Measurements from ENCODE around the gene MALRD1. TPM values are rescaled to one million over a fixed set of nuclear protein-coding genes. Genes with fewer than 3 reads are reported as not detected.

The MALRD1 gene
- total RNA-seq, 2 donors from 2014 or later = not detected

DNA sequence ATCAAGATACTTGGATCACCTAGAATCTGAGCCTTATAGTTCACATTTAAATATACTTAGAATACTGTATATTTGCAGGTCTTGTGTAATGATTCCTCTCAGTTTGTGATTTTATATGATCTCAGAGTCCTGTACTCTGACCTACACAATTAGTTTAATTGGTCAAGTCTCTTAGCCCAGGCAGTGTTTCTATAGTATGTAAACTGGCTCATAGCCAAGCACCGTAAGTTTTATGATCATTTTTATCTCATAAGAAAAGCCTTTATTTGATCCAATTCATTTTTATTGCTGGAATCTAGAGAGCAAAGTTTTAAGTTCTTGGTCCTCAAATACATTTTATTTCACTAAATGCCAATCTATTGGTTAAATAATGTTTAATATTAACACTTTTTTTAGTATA is 242.2 kb downstream of the MALRD1 start:
- no peaks in the 10 kb centered on the region for H3K27me3 Mint-ChIP-seq
- ATAC-seq = no peak
- no peak overlapping the region for H3K4me3 Mint-ChIP-seq
- no peaks in the 10 kb centered on the region for H3K4me1 Mint-ChIP-seq
- no peak overlapping the region for H3K27ac Mint-ChIP-seq
- no peaks in the 10 kb centered on the region for H3K36me3 Mint-ChIP-seq (ENCODE audit: low read depth)
- no peaks in the 10 kb centered on the region for H3K9me3 ChIP-seq (ENCODE audit: control insufficient read depth, low read length, poor library complexity, severe bottlenecking)
- no peak for DNase-seq

DNA sequence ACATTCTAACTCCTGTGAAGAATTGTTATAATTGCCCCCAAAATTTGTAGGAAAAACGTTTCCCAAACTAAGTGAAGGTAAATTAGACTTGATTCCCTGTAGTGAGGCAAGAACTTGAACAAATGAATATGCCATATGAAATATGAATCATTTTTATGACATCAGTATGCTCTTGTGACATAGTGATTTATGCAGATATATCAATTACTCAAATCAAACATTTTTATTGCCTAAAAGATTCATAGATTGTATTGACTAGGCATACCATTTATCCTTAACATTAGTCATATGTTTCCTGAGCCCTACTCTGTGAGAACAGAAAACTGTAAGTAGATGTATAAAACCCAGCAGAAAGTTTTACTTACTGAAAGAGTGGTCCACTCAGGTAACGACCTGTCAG is 245.6 kb downstream of the MALRD1 start:
- no peaks in the 10 kb centered on the region for H3K9me3 ChIP-seq (ENCODE audit: control insufficient read depth, low read length, poor library complexity, severe bottlenecking)
- DNase-seq (no peak), ATAC-seq (no peak)
- H3K27ac Mint-ChIP-seq = no peak overlapping the region
- no peaks in the 10 kb centered on the region for H3K36me3 Mint-ChIP-seq (ENCODE audit: low read depth)
- H3K4me1 Mint-ChIP-seq = no peaks in the 10 kb centered on the region
- H3K27me3 Mint-ChIP-seq = no peaks in the 10 kb centered on the region
- no peak overlapping the region for H3K4me3 Mint-ChIP-seq

DNA sequence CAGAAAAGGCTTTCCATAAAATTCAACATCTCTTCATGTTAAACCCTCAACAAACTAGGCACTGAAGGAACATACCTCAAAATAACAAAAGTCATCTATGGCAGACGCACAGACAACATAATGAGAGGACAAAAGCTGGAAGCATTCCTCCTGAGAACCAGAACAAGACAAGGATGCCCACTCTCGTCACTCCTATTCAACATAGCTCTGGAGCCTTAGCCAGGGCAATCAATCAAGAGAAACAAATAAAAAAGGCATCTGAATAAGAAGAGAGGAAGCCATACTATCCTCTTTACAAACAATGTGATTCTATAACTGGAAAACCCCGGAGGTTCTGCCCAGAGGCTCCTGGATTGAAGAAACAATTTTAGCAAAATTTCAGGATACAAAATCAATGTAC is 251.0 kb downstream of the MALRD1 start:
- H3K9me3 ChIP-seq (ENCODE audit: control insufficient read depth, low read length, poor library complexity, severe bottlenecking) = no peaks in the 10 kb centered on the region
- DNase-seq = no peak
- no peaks in the 10 kb centered on the region for H3K36me3 Mint-ChIP-seq (ENCODE audit: low read depth)
- no peak for ATAC-seq
- H3K27ac Mint-ChIP-seq = no peak overlapping the region
- no peaks in the 10 kb centered on the region for H3K4me1 Mint-ChIP-seq
- H3K4me3 Mint-ChIP-seq = no peak overlapping the region
- H3K27me3 Mint-ChIP-seq = no peaks in the 10 kb centered on the region

DNA sequence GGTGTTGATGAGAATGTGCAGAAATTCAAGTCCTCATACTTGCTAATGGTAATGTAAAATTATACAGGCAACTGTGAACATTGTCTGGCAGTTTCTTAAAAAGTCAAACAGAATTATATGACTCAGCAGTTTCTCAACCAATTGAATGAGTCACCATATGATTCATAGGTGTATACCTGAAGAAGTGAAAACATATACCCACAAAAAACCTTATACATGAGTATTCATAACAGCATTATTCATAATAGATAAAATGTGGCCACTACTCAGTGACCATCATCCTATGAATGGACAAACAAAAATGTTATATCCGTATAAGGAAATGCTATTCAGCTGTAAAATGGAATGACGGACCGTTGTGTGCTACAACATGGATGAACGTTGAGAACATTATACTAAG is 253.5 kb downstream of the MALRD1 start:
- ATAC-seq (no peak), DNase-seq (no peak)
- Mint-ChIP-seq H3K36me3 (ENCODE audit: low read depth) (no peaks in the 10 kb centered on the region), H3K27ac (no peak overlapping the region), H3K4me1 (no peaks in the 10 kb centered on the region), H3K4me3 (no peak overlapping the region), H3K27me3 (no peaks in the 10 kb centered on the region)
- no peaks in the 10 kb centered on the region for H3K9me3 ChIP-seq (ENCODE audit: control insufficient read depth, low read length, poor library complexity, severe bottlenecking)

DNA sequence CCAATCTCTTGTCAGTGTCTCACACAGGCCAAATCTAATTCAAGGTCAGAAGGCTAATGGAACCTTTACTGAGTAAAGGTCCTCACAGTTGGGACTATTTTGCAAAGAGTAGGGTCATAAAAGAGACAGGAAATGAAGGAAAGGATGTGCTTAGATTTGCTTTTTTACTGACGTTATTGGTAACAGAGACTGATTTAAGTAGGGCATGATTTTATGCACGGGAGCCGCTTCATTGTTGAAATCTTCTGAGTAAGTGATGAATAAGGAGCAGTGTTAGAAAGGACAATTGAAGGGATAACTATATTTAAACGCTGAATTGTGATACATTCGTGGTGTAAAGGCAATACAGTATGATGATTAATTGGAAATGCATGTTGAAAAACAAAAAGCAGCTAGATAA is 261.5 kb downstream of the MALRD1 start:
- no peaks in the 10 kb centered on the region for H3K9me3 ChIP-seq (ENCODE audit: control insufficient read depth, low read length, poor library complexity, severe bottlenecking)
- no peak overlapping the region for H3K27ac Mint-ChIP-seq
- no peaks in the 10 kb centered on the region for H3K36me3 Mint-ChIP-seq (ENCODE audit: low read depth)
- no peak for DNase-seq
- H3K4me1 Mint-ChIP-seq = no peaks in the 10 kb centered on the region
- H3K4me3 Mint-ChIP-seq = no peak overlapping the region
- H3K27me3 Mint-ChIP-seq = no peaks in the 10 kb centered on the region
- no peak for ATAC-seq

DNA sequence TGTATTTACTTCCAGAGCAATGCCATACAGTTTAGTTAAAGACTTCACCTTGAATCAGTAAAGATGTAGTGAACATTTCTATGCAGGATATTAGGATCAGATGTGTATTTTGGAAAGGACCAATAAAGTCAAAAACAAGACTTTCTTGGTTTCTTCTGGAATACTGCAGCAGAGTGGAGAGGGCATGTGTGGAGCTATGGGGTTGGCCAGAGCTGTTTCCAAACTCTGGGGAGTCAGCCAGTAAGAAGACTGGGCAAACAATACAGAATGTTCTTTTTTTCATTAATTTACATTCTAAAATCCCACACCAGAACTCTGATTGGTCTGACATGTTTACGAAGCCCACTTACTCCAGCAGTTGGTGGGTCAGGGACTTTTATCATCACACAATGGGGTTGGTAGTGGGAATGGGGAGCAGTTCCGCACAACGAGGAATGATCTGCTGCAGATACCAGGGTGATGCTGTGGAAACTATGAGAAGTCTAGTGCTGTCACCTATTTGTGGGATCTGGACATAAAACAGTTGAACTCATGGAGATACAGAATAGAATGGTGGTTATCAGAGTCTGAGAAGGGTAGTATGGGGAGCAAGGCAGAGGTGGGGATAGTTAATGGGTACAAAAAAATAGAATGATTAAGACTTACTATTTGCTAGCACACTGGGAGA is 267.7 kb downstream of the MALRD1 start:
- Mint-ChIP-seq H3K27ac (no peak overlapping the region), H3K4me1 (no peaks in the 10 kb centered on the region), H3K36me3 (ENCODE audit: low read depth) (no peaks in the 10 kb centered on the region), H3K27me3 (no peaks in the 10 kb centered on the region), H3K4me3 (no peak overlapping the region)
- no peaks in the 10 kb centered on the region for H3K9me3 ChIP-seq (ENCODE audit: control insufficient read depth, low read length, poor library complexity, severe bottlenecking)
- no peak for DNase-seq
- ATAC-seq = no peak

DNA sequence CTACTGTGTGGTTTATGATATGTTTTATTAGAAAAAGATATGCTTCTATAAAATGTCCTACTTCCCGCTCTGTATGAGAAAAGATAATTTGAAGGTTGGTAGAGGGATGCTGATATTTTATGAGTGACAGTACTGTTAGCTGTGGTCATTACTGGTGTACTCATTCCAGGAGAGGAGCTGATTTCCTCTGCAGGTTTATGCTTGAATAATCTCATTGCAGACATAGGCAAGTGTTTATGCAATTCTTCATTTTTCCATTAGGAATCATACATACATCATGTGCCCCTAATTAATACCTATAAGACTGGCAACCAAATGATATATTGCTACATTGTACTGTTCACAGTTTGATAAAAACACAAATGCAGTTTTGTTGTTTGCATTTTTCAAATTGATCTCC is 269.4 kb downstream of the MALRD1 start:
- Mint-ChIP-seq H3K27ac (no peak overlapping the region), H3K4me3 (no peak overlapping the region), H3K36me3 (ENCODE audit: low read depth) (no peaks in the 10 kb centered on the region), H3K4me1 (no peaks in the 10 kb centered on the region), H3K27me3 (no peaks in the 10 kb centered on the region)
- ATAC-seq = no peak
- no peaks in the 10 kb centered on the region for H3K9me3 ChIP-seq (ENCODE audit: control insufficient read depth, low read length, poor library complexity, severe bottlenecking)
- no peak for DNase-seq

DNA sequence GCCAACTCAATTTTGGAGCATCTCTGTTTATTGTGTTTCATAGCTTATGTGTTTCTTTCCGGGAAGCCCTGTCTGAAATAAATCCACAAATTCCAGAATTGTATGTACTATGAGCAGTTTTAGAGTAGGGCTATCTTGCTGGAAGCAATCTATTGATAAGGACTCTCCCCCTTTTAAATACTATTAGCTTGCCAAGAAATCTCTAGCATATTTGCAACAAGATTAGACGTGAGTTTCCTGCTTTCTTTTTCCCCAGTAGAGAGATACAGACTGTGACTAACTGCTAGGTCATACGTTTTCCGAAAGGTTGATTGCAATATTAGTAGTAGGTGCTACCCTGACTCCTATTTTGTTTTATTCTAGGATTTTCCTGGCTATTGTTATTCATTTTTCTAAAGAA is 277.0 kb downstream of the MALRD1 start:
- H3K36me3 Mint-ChIP-seq (ENCODE audit: low read depth) = no peaks in the 10 kb centered on the region
- ATAC-seq = no peak
- H3K4me1 Mint-ChIP-seq = no peaks in the 10 kb centered on the region

DNA sequence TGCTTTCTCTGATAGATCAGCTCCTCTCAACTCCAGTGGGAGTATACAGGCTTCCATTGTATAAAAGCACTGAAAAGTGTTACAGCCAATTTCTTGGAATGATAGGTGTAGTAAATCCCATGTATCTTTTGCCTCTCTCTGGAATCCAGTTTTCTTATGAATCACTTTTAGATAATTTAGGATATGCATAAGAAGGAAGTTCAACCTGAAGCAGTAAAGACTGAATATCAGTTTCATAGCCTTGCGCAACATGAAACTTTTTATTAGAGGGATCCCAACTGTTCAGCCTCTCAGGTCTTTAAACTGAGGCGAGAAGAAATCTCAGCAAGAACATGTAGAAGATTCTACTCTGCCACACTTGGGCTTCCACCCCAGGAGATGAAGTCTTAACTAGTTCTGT is 280.0 kb downstream of the MALRD1 start:
- Mint-ChIP-seq H3K4me3 (no peak overlapping the region), H3K36me3 (ENCODE audit: low read depth) (no peaks in the 10 kb centered on the region), H3K27me3 (no peaks in the 10 kb centered on the region), H3K27ac (no peak overlapping the region), H3K4me1 (no peaks in the 10 kb centered on the region)
- no peak for ATAC-seq
- H3K9me3 ChIP-seq (ENCODE audit: control insufficient read depth, low read length, poor library complexity, severe bottlenecking) = no peaks in the 10 kb centered on the region
- no peak for DNase-seq

More for the DNA sequence above, 277.0 kb downstream of the MALRD1 start:
- H3K27me3 Mint-ChIP-seq = no peaks in the 10 kb centered on the region
- no peak overlapping the region for H3K27ac Mint-ChIP-seq
- H3K9me3 ChIP-seq (ENCODE audit: control insufficient read depth, low read length, poor library complexity, severe bottlenecking) = no peaks in the 10 kb centered on the region
- no peak for DNase-seq
- H3K4me3 Mint-ChIP-seq = no peak overlapping the region

DNA sequence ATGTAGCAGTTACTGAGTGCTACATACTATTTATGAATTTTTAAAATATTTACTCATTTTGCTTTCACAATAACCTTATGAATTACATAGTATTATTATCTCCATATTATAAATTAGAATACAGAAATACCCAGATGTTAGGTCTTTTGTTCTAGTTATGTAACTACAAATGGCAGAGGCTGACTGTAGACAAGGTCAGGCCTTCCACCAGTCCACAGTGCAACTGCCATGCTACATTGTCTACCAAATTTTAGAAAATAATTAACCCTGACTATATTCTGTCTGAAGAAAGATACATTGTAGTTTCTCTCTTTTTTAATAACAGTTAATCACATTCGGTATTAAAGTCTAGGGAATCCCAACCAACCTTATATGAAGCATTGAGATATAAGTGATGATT is 280.9 kb downstream of the MALRD1 start:
- Mint-ChIP-seq H3K4me1 (no peaks in the 10 kb centered on the region), H3K27ac (no peak overlapping the region), H3K27me3 (no peaks in the 10 kb centered on the region), H3K36me3 (ENCODE audit: low read depth) (no peaks in the 10 kb centered on the region), H3K4me3 (no peak overlapping the region)
- ATAC-seq (no peak), DNase-seq (no peak)
- H3K9me3 ChIP-seq (ENCODE audit: control insufficient read depth, low read length, poor library complexity, severe bottlenecking) = no peaks in the 10 kb centered on the region

DNA sequence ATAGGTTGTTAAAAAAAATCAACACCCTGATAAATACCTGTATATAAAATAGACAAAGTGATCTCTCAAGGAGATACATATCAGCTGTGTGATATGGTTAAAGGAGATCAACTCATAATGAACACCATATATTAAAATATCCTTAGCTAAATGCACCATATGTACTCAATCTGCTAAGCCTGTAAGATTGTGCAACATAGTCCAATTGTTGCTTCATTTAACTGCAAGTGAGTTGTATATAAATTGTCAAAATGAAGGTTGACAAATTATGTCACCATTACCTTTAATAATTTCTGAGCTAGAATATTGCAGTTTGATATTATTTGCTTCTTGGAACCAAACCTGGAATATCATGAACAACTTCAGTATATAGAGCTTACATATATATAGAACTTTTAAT is 283.7 kb downstream of the MALRD1 start:
- H3K4me1 Mint-ChIP-seq = no peaks in the 10 kb centered on the region
- no peak for DNase-seq
- ATAC-seq = no peak

DNA sequence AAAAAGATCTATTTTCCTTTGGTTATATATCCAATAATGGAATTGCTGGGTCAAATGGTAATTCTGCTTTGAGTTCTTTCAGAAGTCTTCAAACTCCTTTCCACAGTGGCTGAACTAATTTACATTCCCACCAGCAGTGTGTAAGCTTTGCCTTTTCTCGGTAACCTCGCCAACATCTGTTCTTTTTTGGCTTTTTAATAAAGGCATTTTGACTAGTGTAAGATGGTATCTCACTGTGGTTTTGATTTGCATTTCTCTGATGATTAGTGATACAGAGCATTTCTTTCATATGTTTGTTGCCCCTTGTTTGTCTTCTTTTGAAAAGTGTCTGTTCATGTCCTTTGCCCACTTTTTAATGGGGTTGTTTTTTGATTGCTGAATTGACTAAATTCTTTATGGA is 285.0 kb downstream of the MALRD1 start:
- Mint-ChIP-seq H3K27me3 (no peaks in the 10 kb centered on the region), H3K36me3 (ENCODE audit: low read depth) (no peaks in the 10 kb centered on the region), H3K27ac (no peak overlapping the region), H3K4me1 (no peaks in the 10 kb centered on the region), H3K4me3 (no peak overlapping the region)
- H3K9me3 ChIP-seq (ENCODE audit: control insufficient read depth, low read length, poor library complexity, severe bottlenecking) = no peaks in the 10 kb centered on the region
- DNase-seq = no peak
- no peak for ATAC-seq

More for the DNA sequence above, 283.7 kb downstream of the MALRD1 start:
- no peaks in the 10 kb centered on the region for H3K27me3 Mint-ChIP-seq
- H3K4me3 Mint-ChIP-seq = no peak overlapping the region
- H3K9me3 ChIP-seq (ENCODE audit: control insufficient read depth, low read length, poor library complexity, severe bottlenecking) = no peaks in the 10 kb centered on the region
- H3K36me3 Mint-ChIP-seq (ENCODE audit: low read depth) = no peaks in the 10 kb centered on the region
- H3K27ac Mint-ChIP-seq = no peak overlapping the region

DNA sequence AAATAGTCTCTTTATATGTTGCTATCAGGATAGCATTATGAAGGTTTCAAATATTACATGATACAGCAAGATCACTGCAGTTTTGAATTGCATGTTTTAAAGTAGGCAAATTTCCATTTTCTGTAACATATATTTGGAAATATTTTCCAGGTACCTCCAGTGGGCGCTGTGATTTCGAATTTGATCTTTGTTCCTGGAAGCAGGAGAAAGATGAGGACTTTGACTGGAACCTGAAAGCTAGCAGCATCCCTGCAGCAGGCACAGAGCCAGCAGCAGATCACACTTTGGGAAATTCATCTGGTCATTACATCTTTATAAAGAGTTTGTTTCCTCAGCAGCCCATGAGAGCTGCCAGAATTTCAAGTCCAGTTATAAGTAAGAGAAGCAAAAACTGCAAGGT is 299.0 kb downstream of the MALRD1 start:
- no peak for ATAC-seq
- DNase-seq = no peak
- Mint-ChIP-seq H3K36me3 (ENCODE audit: low read depth) (no peaks in the 10 kb centered on the region), H3K4me3 (no peak overlapping the region), H3K27ac (no peak overlapping the region), H3K4me1 (no peaks in the 10 kb centered on the region), H3K27me3 (no peaks in the 10 kb centered on the region)
- no peaks in the 10 kb centered on the region for H3K9me3 ChIP-seq (ENCODE audit: control insufficient read depth, low read length, poor library complexity, severe bottlenecking)

DNA sequence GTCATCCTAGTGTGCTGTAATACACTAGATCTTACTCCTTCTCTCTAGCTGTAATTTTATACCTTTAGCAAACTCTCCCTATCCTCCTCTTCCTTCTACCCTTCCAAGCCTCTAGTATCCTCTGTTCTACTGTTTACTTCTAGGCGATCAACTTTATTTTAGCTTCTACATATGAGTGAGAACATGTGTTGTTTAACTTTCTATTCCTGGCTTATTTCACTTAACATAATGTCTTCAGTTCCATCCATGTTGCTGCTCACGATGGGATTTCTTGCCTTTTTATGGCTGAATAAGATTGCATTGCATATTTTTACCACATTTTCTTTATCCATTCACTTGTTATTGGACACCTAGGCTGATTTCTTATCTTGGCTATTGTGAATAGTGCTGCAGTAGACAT is 318.6 kb downstream of the MALRD1 start:
- Mint-ChIP-seq H3K4me3 (no peak overlapping the region), H3K27ac (no peak overlapping the region), H3K27me3 (no peaks in the 10 kb centered on the region), H3K36me3 (ENCODE audit: low read depth) (no peaks in the 10 kb centered on the region), H3K4me1 (no peaks in the 10 kb centered on the region)
- ATAC-seq = no peak
- DNase-seq = no peak
- no peaks in the 10 kb centered on the region for H3K9me3 ChIP-seq (ENCODE audit: control insufficient read depth, low read length, poor library complexity, severe bottlenecking)

Data from T-helper 17 cell (primary cell).